SK-N-SH treated with all-trans-retinoic acid at 6 μM for 48 hours (cell line): ENCODE data around the gene MORC4.

Source experiments
- ARNTL ChIP-seq: fragments of 450-650 bp; formaldehyde crosslinking; IDR thresholded peaks from 2 replicates; pipeline ENCODE4 v1.5.0; 2020; ENCODE audit warnings: low read depth, mild to moderate bottlenecking, moderate library complexity, borderline replicate concordance
- BACH2 ChIP-seq: fragments of 250-450 bp; sonication (Bioruptor Pico); IDR thresholded peaks from 2 replicates; pipeline ENCODE4 v1.9.0; 2021; ENCODE audit warnings: mild to moderate bottlenecking, borderline replicate concordance
- ESRRG ChIP-seq: fragments of 250-450 bp; sonication (Bioruptor Pico); IDR thresholded peaks from 2 replicates; pipeline ENCODE4 v1.6.1; 2021; ENCODE audit warnings: mild to moderate bottlenecking
- ISL1 ChIP-seq: fragments of 250-450 bp; sonication (Bioruptor Pico); IDR thresholded peaks from 2 replicates; pipeline ENCODE4 v2.1.2; 2022; ENCODE audit warnings: mild to moderate bottlenecking, moderate library complexity
- TSHZ2 ChIP-seq: fragments of 250-450 bp; sonication (Bioruptor Pico); IDR thresholded peaks from 2 replicates; pipeline ENCODE4 v1.5.0; 2020; ENCODE audit warnings: mild to moderate bottlenecking, moderate library complexity
- TF ChIP-seq, protein P1 (sequence below): fragments of 250-450 bp; sonication (Bioruptor Pico); IDR thresholded peaks from 2 replicates; pipeline ENCODE4 v1.8.0; 2020; ENCODE audit warnings: mild to moderate bottlenecking, moderate library complexity, borderline replicate concordance

DNA sequence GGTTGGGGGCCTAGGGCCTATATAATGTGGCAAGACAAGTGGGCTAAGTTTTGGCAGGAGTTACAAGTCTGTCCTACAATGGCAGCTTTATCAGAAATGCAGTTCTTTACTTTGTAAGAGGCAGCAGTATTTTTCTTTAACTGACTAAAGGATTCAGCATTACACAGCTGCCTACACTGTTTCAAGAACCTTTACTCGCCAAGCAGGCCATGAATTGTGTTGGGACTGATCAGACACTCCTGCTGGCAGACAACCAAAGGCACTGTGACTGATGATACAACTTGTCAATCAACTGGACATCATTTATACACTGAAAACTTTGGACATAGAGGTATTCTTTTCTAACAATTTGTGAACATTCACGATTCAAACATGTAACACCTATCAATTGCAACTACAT is 4.3 kb downstream of the MORC4 start:
- TF ChIP-seq ISL1 (CRISPR knock-in tag) (no peak), BACH2 (CRISPR knock-in tag) (no peak), ARNTL (CRISPR knock-in tag) (no peak), TSHZ2 (no peak), ESRRG (CRISPR knock-in tag) (no peak)
- TF ChIP-seq, protein P1, sequence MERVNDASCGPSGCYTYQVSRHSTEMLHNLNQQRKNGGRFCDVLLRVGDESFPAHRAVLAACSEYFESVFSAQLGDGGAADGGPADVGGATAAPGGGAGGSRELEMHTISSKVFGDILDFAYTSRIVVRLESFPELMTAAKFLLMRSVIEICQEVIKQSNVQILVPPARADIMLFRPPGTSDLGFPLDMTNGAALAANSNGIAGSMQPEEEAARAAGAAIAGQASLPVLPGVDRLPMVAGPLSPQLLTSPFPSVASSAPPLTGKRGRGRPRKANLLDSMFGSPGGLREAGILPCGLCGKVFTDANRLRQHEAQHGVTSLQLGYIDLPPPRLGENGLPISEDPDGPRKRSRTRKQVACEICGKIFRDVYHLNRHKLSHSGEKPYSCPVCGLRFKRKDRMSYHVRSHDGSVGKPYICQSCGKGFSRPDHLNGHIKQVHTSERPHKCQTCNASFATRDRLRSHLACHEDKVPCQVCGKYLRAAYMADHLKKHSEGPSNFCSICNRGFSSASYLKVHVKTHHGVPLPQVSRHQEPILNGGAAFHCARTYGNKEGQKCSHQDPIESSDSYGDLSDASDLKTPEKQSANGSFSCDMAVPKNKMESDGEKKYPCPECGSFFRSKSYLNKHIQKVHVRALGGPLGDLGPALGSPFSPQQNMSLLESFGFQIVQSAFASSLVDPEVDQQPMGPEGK: no peak
